ENCODE measurements around the gene PTK6. TPM values are rescaled to one million over a fixed set of nuclear protein-coding genes. Genes with fewer than 3 reads are reported as not detected.

The PTK6 gene
- total RNA-seq, 2 donors from 2014 or later: 0.22 TPM; not detected in 1

DNA sequence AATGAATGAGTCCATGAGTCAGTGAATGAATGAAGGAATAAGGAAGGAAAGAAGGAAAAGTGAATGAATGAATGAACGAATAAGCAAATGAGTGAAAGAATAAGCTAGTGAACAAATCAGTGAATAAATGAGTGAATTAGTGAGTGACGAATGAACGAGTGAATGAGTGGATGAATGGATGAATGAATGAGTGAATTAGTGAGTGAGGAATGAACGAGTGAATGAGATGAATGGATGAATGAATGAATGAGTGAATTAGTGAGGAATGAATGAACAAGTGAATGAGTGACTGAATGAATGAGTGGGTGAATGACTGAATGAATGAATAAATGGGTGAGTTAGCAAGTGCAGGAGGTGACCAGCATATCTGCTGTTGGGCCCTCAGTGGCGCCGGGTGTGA, 6.6 kb upstream of the PTK6 start:
- Histone ChIP-seq H3K9me3 (ENCODE audit: control insufficient read depth, low read length) (no peaks in the 10 kb centered on the region), H3K4me3 (ENCODE audit: low read length) (no peak overlapping the region), H3K27me3 (ENCODE audit: control insufficient read depth, insufficient read depth, low read length, poor library complexity, severe bottlenecking) (no peaks in the 10 kb centered on the region), H3K36me3 (ENCODE audit: control insufficient read depth, insufficient read depth, low read length) (no peaks in the 10 kb centered on the region), H3K27ac (ENCODE audit: low read depth, low read length) (no peak overlapping the region), H3K4me1 (ENCODE audit: control insufficient read depth, insufficient read depth, low read length) (no peaks in the 10 kb centered on the region), H3K9ac (ENCODE audit: extremely low read depth, low read length, poor library complexity, severe bottlenecking) (no peak overlapping the region)
- no peaks in the 10 kb centered on the region for H3K27me3 Mint-ChIP-seq (ENCODE audit: insufficient read depth)
- no peaks in the 10 kb centered on the region for H3K9me3 Mint-ChIP-seq
- TF ChIP-seq, protein P1, sequence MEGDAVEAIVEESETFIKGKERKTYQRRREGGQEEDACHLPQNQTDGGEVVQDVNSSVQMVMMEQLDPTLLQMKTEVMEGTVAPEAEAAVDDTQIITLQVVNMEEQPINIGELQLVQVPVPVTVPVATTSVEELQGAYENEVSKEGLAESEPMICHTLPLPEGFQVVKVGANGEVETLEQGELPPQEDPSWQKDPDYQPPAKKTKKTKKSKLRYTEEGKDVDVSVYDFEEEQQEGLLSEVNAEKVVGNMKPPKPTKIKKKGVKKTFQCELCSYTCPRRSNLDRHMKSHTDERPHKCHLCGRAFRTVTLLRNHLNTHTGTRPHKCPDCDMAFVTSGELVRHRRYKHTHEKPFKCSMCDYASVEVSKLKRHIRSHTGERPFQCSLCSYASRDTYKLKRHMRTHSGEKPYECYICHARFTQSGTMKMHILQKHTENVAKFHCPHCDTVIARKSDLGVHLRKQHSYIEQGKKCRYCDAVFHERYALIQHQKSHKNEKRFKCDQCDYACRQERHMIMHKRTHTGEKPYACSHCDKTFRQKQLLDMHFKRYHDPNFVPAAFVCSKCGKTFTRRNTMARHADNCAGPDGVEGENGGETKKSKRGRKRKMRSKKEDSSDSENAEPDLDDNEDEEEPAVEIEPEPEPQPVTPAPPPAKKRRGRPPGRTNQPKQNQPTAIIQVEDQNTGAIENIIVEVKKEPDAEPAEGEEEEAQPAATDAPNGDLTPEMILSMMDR (conservative IDR thresholded peaks at IDR 0.05): no peak
- H3K4me3 Mint-ChIP-seq: no peak overlapping the region
- DNase-seq: no peak
- peaks cover 7% of the 10 kb centered on the region for H3K4me1 Mint-ChIP-seq
- H3K27ac Mint-ChIP-seq: no peak overlapping the region
- WGBS, 2 experiments (ENCODE audit: insufficient coverage in 1 of 2, insufficient read length in 1 of 2): 92 to 95% methylated on average over 4 to 6 of the region's 6 CpGs
- H3K36me3 Mint-ChIP-seq (ENCODE audit: low read depth): no peaks in the 10 kb centered on the region

DNA sequence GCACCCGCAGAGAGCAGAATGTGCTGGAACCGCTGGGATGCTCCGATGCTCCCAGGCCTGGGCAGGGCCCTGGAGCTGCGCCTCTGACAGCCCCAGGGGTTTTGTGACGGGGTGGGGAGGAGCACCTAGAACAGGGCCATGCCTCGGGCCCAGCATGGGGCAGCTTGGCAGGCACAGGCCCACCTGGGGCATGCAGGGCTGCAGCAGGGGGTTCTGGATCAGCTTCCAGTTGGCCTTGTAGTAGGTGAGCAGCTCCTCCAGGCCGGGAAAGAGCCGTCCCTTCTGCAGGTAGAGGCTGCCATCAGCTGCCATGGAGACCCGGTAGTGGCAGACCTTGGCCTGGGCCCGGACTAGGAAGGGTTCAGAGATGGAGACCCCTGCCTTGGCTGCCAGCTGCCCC, 6.0 kb upstream of the PTK6 start:
- Mint-ChIP-seq H3K9me3 (no peaks in the 10 kb centered on the region), H3K36me3 (ENCODE audit: low read depth) (no peaks in the 10 kb centered on the region), H3K4me3 (no peak overlapping the region), H3K27me3 (ENCODE audit: insufficient read depth) (no peaks in the 10 kb centered on the region), H3K27ac (no peak overlapping the region), H3K4me1 (peaks cover 7% of the 10 kb centered on the region)
- Histone ChIP-seq H3K4me3 (ENCODE audit: low read length) (no peak overlapping the region), H3K27ac (ENCODE audit: low read depth, low read length) (no peak overlapping the region), H3K4me1 (ENCODE audit: control insufficient read depth, insufficient read depth, low read length) (no peaks in the 10 kb centered on the region), H3K9ac (ENCODE audit: extremely low read depth, low read length, poor library complexity, severe bottlenecking) (no peak overlapping the region), H3K27me3 (ENCODE audit: control insufficient read depth, insufficient read depth, low read length, poor library complexity, severe bottlenecking) (no peaks in the 10 kb centered on the region), H3K36me3 (ENCODE audit: control insufficient read depth, insufficient read depth, low read length) (no peaks in the 10 kb centered on the region), H3K9me3 (ENCODE audit: control insufficient read depth, low read length) (no peaks in the 10 kb centered on the region)
- TF ChIP-seq, protein P1 (conservative IDR thresholded peaks at IDR 0.05): no peak
- DNase-seq: no peak
- WGBS, 2 experiments (ENCODE audit: insufficient coverage in 1 of 2, insufficient read length in 1 of 2): 90 to 92% methylated on average over 4 to 10 of the region's 10 CpGs

DNA sequence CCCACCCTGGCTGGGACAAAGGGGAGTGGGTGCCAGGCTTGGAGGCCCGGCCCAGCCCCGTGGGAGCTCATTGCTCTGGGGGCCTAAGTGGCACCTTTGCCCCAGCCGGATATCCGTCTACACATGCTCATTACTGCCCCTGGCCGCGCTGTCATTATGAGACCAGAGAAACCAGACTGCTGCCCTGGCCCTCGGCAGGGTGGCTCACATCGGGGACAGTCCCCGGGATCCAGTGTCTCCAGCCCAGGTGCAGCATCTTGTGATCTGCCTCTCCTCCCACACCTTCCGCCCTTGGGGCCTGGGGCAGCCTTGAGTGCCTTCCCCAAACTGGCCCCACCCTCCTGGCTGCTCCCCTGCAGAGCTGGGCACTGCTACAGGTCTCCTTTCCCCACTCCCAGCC, 5.5 kb upstream of the PTK6 start:
- H3K27ac ChIP-seq (ENCODE audit: low read depth, low read length): no peak overlapping the region
- no peak overlapping the region for H3K4me3 Mint-ChIP-seq
- no peak overlapping the region for H3K9ac ChIP-seq (ENCODE audit: extremely low read depth, low read length, poor library complexity, severe bottlenecking)
- TF ChIP-seq, protein P1 (conservative IDR thresholded peaks at IDR 0.05): no peak
- H3K4me3 ChIP-seq (ENCODE audit: low read length): no peak overlapping the region
- H3K9me3 ChIP-seq (ENCODE audit: control insufficient read depth, low read length): no peaks in the 10 kb centered on the region
- H3K9me3 Mint-ChIP-seq: no peaks in the 10 kb centered on the region
- 91 to 92% methylated on average over 8 to 10 of the region's 10 CpGs for WGBS, 2 experiments (ENCODE audit: insufficient coverage in 1 of 2, insufficient read length in 1 of 2)
- H3K4me1 Mint-ChIP-seq: peaks cover 7% of the 10 kb centered on the region
- no peaks in the 10 kb centered on the region for H3K36me3 Mint-ChIP-seq (ENCODE audit: low read depth)
- no peaks in the 10 kb centered on the region for H3K27me3 ChIP-seq (ENCODE audit: control insufficient read depth, insufficient read depth, low read length, poor library complexity, severe bottlenecking)
- no peaks in the 10 kb centered on the region for H3K36me3 ChIP-seq (ENCODE audit: control insufficient read depth, insufficient read depth, low read length)
- no peaks in the 10 kb centered on the region for H3K4me1 ChIP-seq (ENCODE audit: control insufficient read depth, insufficient read depth, low read length)
- no peak for DNase-seq
- H3K27me3 Mint-ChIP-seq (ENCODE audit: insufficient read depth): no peaks in the 10 kb centered on the region
- H3K27ac Mint-ChIP-seq: no peak overlapping the region

Data from endodermal cell (in vitro differentiated cells).